Upper lobe of right lung (tissue), 1 donor: ENCODE measurements around the gene RAB8A. TPM values are rescaled to one million over a fixed set of nuclear protein-coding genes. Genes with fewer than 3 reads are reported as not detected.

Experiments used
- ATAC-seq: fragments of 200-7000 bp; cut with Tn5 transposase; one replicate; pipeline ENCODE4 v1.9.1; 2020; ENCODE audit warnings: mild to moderate bottlenecking, moderate library complexity
- DNase-seq: peaks from one replicate; pipeline ENCODE4 v3.0.0-alpha.2; 2020
- H3K27ac ChIP-seq: fragments of 200-600 bp; one replicate; pipeline ENCODE4 v1.8.0; 2022
- H3K27me3 ChIP-seq: fragments of 200-600 bp; one replicate; pipeline ENCODE4 v1.8.0; 2022; ENCODE audit warnings: mild to moderate bottlenecking
- H3K36me3 ChIP-seq: fragments of 200-600 bp; one replicate; pipeline ENCODE4 v1.8.0; 2022
- H3K4me1 ChIP-seq: fragments of 200-600 bp; one replicate; pipeline ENCODE4 v1.8.0; 2022
- H3K4me3 ChIP-seq: fragments of 200-600 bp; one replicate; pipeline ENCODE4 v1.8.0; 2022; ENCODE audit warnings: mild to moderate bottlenecking
- H3K9me3 ChIP-seq: fragments of 200-600 bp; one replicate; pipeline ENCODE4 v1.8.0; 2022
- intact Hi-C: fragments of 100-400 bp; cut with DNase I; formaldehyde crosslinking; loops from one replicate; pipeline ENCODE4 v1.11.0; 2022
- total RNA-seq: library from RNA; stranded (reverse); fragmentation: NEBNext Ultra II Directional; extraction: Animal tissue kit (Norgen Biotek cat#: 25700); gene quantifications from one replicate; pipeline ENCODE4 v1.2.1, GENCODE V29; 2021
- TF ChIP-seq, protein P1 (sequence below): fragments of 200-600 bp; IDR thresholded peaks from one replicate; pipeline ENCODE4 v1.8.0; 2022; ENCODE audit warnings: antibody characterized with exemption
- donor health status: DM: no; HTN: yes; CAD: no; lungs with severe emphysema.

Gene RAB8A
- total RNA-seq, 1 donor from 2014 or later: 101 TPM

DNA sequence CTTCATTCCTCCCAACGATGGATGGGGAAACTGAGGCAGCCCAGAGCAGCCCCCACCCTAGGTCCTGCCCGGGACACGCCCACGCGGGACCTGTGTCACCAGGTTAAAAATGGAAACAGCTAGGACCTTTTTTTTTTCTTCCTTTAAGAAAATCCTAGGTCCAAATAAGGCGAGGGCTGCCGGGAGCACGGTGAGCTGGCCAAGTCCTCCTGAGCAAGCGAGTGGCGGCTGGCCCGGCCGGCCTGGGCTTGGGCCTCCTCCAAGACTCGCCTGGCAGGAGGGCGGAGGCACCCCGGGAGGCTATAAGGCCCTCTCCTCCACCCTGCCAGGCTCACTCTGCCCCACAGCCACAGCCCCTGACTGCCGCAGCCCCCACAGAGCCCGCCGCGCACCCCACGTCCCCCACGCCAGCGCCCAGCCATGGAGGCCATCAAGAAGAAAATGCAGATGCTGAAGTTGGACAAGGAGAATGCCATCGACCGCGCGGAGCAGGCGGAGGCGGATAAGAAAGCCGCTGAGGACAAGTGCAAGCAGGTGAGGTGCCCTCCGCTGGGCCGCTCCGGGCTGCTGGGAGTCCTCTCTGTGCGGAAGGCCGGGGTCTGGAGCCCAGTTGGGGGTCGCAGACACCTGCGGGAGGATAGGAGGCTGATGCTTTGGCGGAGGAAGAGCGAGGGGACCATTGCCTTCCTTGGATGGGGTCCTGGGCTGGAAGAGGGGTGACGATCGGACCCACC, 44.3 kb upstream of the RAB8A start:
- peak overlapping the region; percentile 50 for H3K4me3 ChIP-seq
- TF ChIP-seq, protein P1, sequence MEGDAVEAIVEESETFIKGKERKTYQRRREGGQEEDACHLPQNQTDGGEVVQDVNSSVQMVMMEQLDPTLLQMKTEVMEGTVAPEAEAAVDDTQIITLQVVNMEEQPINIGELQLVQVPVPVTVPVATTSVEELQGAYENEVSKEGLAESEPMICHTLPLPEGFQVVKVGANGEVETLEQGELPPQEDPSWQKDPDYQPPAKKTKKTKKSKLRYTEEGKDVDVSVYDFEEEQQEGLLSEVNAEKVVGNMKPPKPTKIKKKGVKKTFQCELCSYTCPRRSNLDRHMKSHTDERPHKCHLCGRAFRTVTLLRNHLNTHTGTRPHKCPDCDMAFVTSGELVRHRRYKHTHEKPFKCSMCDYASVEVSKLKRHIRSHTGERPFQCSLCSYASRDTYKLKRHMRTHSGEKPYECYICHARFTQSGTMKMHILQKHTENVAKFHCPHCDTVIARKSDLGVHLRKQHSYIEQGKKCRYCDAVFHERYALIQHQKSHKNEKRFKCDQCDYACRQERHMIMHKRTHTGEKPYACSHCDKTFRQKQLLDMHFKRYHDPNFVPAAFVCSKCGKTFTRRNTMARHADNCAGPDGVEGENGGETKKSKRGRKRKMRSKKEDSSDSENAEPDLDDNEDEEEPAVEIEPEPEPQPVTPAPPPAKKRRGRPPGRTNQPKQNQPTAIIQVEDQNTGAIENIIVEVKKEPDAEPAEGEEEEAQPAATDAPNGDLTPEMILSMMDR: no peak
- DNase-seq (peak; percentile 88), ATAC-seq (peak; percentile 60)
- intact Hi-C loops: no loop called here
- H3K27me3 ChIP-seq: no peaks in the 10 kb centered on the region
- H3K4me1 ChIP-seq: peaks cover 33% of the 10 kb centered on the region
- H3K36me3 ChIP-seq: no peaks in the 10 kb centered on the region
- no peaks in the 10 kb centered on the region for H3K9me3 ChIP-seq
- peak overlapping the region; percentile 38 for H3K27ac ChIP-seq

DNA sequence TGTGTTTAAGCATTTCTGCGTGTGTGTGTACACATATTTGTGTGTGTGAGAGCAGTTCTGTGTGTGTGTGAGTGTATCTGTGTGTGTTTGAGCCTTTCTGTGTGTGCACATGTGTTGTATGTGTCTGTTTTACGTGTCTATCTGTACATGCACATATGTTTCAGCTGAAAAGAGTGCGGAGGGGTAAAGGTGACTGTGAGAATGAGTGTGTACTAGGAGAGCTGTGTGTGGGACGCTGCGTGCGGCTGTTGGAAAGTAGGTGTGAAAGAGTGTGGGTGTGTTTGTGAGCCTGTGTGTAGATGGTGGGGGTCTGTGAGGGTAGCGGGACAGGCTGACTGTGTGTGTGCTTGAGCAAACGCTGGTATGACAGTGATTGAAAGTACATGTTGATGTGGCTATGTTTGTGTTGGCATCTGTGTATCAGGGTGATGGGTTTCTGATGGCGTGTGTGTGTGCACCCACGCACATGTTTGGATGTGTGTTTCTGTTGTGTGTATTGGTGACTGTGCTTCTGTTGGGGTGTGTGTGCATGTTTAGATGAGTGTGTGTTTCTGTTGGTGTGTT, 42.9 kb upstream of the RAB8A start:
- H3K9me3 ChIP-seq: no peaks in the 10 kb centered on the region
- H3K4me3 ChIP-seq: peak overlapping the region; percentile 50
- H3K36me3 ChIP-seq: no peaks in the 10 kb centered on the region
- H3K27ac ChIP-seq: peak overlapping the region; percentile 24
- peaks cover 38% of the 10 kb centered on the region for H3K4me1 ChIP-seq
- H3K27me3 ChIP-seq: no peaks in the 10 kb centered on the region
- intact Hi-C loops: no loop called here
- DNase-seq (no peak), ATAC-seq (no peak)
- TF ChIP-seq, protein P1: no peak

DNA sequence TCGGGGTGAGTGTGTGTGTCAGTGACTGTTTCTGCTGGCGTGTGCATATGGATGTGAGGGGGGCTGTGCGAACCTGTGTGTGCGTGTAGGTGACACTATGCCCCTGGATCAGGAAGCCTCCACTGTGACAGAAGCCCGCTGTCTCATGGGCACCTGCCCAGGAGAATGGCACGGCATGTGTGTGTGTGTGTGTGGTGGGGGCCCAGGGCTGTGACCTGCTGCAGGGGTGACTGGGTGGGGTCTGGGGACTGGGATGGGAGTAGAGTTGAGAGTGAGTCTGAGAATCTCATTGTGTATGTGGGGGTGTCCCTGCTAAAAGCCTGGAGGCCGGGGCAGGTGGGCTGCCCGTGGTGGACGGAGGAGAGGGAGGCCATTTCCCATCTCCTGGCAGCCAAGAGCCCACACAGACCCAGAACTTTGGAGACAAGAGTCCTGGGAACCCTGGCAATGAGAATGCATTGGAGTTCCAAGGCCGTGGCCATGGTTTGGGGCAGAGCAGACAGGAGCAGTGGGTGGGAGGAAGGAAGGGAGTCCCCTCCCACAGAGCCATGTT, 41.8 kb upstream of the RAB8A start:
- H3K4me3 ChIP-seq: peak overlapping the region; percentile 23
- TF ChIP-seq, protein P1: no peak
- H3K27me3 ChIP-seq: no peaks in the 10 kb centered on the region
- no peaks in the 10 kb centered on the region for H3K9me3 ChIP-seq
- intact Hi-C loops: no loop called here
- no peaks in the 10 kb centered on the region for H3K36me3 ChIP-seq
- H3K27ac ChIP-seq: peak overlapping the region; percentile 91
- no peak for ATAC-seq
- peaks cover 38% of the 10 kb centered on the region for H3K4me1 ChIP-seq
- peak; percentile 57 for DNase-seq

DNA sequence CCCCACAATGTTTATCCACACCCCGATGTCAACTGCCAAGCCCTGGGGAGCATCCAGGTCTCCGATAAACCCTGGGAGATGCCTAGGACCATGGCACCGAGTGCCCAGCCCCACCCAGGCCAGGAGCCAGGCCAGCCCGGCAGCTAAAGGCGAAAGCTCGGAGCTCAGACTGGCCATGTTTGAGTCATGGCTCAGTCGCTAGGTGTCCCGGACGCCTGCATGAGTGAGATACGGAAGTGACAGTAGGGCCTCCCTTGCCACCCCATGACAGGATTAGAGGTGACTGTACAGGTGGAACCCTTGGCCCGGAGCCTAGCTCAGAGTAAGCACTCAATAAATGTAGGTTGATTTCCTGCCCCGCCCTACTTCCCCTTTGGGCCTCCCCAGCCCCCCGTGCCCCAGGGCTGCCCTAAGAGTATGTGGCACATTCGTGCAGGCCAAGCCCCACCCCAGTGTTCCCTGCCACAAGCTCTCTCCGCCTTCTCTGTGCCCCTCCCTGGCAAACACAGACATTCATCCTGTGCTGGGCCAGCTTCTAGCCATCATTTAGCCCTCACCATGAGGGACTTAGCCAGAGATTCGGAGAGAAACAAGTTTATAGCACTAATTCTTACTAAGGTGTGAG, 41.2 kb upstream of the RAB8A start:
- DNase-seq (peak; percentile 91), ATAC-seq (peak; percentile 83)
- Histone ChIP-seq H3K9me3 (no peaks in the 10 kb centered on the region), H3K27me3 (no peaks in the 10 kb centered on the region), H3K4me3 (peak overlapping the region; percentile 23), H3K27ac (peak overlapping the region; percentile 91), H3K36me3 (no peaks in the 10 kb centered on the region), H3K4me1 (peaks cover 38% of the 10 kb centered on the region)
- intact Hi-C loops: no loop called here
- TF ChIP-seq, protein P1: no peak

DNA sequence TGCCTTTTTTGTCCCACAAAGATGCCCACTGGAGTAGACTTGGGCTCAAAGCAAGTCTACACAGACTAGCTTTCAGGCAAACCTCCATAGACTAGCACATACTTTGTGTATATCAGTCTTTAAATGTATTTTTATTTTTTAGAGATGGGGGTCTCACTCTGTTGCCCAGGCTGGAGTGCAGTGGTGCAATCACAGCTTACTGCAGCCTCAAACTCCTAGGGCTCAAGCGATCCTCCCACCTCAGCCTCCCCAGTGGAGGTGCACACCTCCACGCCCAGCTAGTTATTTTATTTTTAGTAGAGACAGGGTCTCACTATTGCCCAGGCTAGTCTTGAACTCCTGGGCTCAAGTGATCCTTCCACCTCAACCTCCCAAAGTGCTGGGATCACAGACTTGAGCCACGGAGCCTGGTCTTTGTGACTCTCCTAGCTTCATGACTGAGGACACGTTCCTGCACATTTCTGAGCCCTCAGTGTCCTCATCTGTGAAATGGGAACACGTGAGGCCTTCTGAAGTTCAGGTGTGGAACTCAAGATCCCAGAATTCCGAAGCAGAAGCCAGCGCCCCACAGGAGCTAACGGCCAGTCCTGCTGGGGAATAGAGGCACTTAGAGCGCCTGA, 40.5 kb upstream of the RAB8A start:
- no peaks in the 10 kb centered on the region for H3K27me3 ChIP-seq
- no peaks in the 10 kb centered on the region for H3K36me3 ChIP-seq
- H3K9me3 ChIP-seq: no peaks in the 10 kb centered on the region
- TF ChIP-seq, protein P1: no peak
- ATAC-seq: no peak
- DNase-seq: peak; percentile 12
- H3K4me3 ChIP-seq: no peak overlapping the region
- H3K27ac ChIP-seq: peak overlapping the region; percentile 91
- peaks cover 37% of the 10 kb centered on the region for H3K4me1 ChIP-seq
- intact Hi-C loops: no loop called here
